Stomach (tissue), 9 donors: ENCODE measurements around the gene LARGE2. TPM values are rescaled to one million over a fixed set of nuclear protein-coding genes. Genes with fewer than 3 reads are reported as not detected.
"Not testable (repeated sequence)": the region's sequence is repeated elsewhere in the genome, so short reads cannot be mapped to it uniquely, and the experiment has no call there.

Experiments
- DNase-seq, 2 donors: peaks; one replicate each; pipeline versions ENCODE4 v3.0.0 to v3.0.0-alpha.2; 2013 to 2019
- H3K27ac ChIP-seq, 5 donors: fragments of 200-600 bp in 4 of 5; sonication (generic) in 4 of 5; one replicate each; pipeline ENCODE4 v1.5.1; 2013 to 2019; ENCODE audit warnings: mild to moderate bottlenecking in 1 of 5, moderate library complexity in 1 of 5
- H3K27me3 ChIP-seq, 3 donors: fragments of 200-600 bp; sonication (generic); one replicate each; pipeline ENCODE4 v1.5.1; 2017 to 2019; ENCODE audit warnings: mixed run types in 1 of 3
- H3K36me3 ChIP-seq, 4 donors: fragments of 200-600 bp; sonication (generic); 1 replicate in 3 of 4; 2 replicates in 1 of 4; pipeline ENCODE4 v1.5.1; 2016 to 2019
- H3K4me1 ChIP-seq, 4 donors: fragments of 200-600 bp; sonication (generic); one replicate each; pipeline ENCODE4 v1.5.1; 2016 to 2019
- H3K4me3 ChIP-seq, 4 donors: fragments of 200-600 bp; sonication (generic) in 3 of 4; one replicate each; pipeline ENCODE4 v1.5.1; 2016 to 2019; ENCODE audit warnings: mild to moderate bottlenecking in 1 of 4
- H3K9me3 ChIP-seq, 4 donors: fragments of 200-600 bp; sonication (generic); one replicate each; pipeline ENCODE4 v1.5.1; 2016 to 2019
- CTCF ChIP-seq, 7 experiments: fragments of 450-650 bp in 4 of 7; fragments of 200-600 bp in 3 of 7; sonication (generic) in 3 of 7; IDR thresholded peaks; one replicate each; pipeline ENCODE4 v1.5.1; 2016 to 2019; ENCODE audit warnings: antibody characterized with exemption in 7 of 7, control low read depth in 2 of 7, mild to moderate bottlenecking in 1 of 7
- EP300 ChIP-seq: sonication (generic); formaldehyde crosslinking; IDR thresholded peaks from one replicate; pipeline ENCODE4 v1.6.1; 2017; ENCODE audit warnings: antibody characterized with exemption
- POLR2A ChIP-seq, 4 donors: fragments of 450-650 bp; IDR thresholded peaks; one replicate each; pipeline ENCODE4 v1.6.1; 2016; ENCODE audit warnings: antibody characterized with exemption in 4 of 4, control low read depth in 2 of 4, mild to moderate bottlenecking in 1 of 4, moderate library complexity in 1 of 4
- POLR2AphosphoS5 ChIP-seq, 3 donors: sonication (generic); formaldehyde crosslinking; IDR thresholded peaks; one replicate each; pipeline ENCODE4 v1.6.1; 2016; ENCODE audit warnings: antibody characterized with exemption in 3 of 3
- WGBS, 5 donors: extraction: QIAGEN DNeasy Blood & Tissue Kit in 3 of 5; methylation state at CpG; one replicate each; pipeline versions ENCODE4 v1.1.5 to v1.1.7; 2013 to 2018; 5-methylcytosine and 5-hydroxymethylcytosine counted together
- intact Hi-C: fragments of 100-400 bp; cut with DNase I; formaldehyde crosslinking; loops from one replicate; pipeline ENCODE4 v1.15.1; 2023; ENCODE audit warnings: low total_unique reads
- polyA plus RNA-seq, 3 donors: library from polyadenylated mRNA; stranded (reverse); fragments of 200-250 nt; gene quantifications; one replicate each; pipeline ENCODE4 v1.2.3, GENCODE V29; 2013
- total RNA-seq, 5 donors: library from RNA; depleted of rRNA; stranded (reverse); fragments of >200 nt; gene quantifications; one replicate each; pipeline versions ENCODE4 v1.1.0 to v1.2.3, GENCODE V29; 2014 to 2016
- donor health status: healthy with polysubstance abuse.
- donor health status: Bipolar disorder and iron deficiency.
- donor health status: healthy.

LARGE2 gene
- total and polyA plus RNA-seq, 8 donors: 4.2 to 45.1 (median 12.5) TPM; not detected in 2

- H3K27me3 ChIP-seq: peaks cover 0 to 69% (median 13%) of the 10 kb centered on the region in 3 donors
- intact Hi-C loops: no loop called here
- no peak overlapping the region for H3K4me3 ChIP-seq
- H3K4me1 ChIP-seq: peaks cover 21 to 36% (median 27%) of the 10 kb centered on the region in 4 donors
- H3K36me3 ChIP-seq: peaks cover 0 to 6% (median 4%) of the 10 kb centered on the region in 4 donors
- H3K27ac ChIP-seq: no peak overlapping the region
- 87 to 98% (median 90%) methylated on average over 5 to 6 of the region's 6 CpGs for WGBS, 5 donors
- no peak for TF ChIP-seq POLR2A (IDR thresholded peaks at IDR 0.05)
- no peaks in the 10 kb centered on the region for H3K9me3 ChIP-seq
- DNase-seq: no peak
Measured at GRCh38 chr11:45897556-45897955, 24.9 kb upstream of the LARGE2 start.

GRCh38 chr11:45899086-45899447 is 23.4 kb upstream of the LARGE2 start:
- intact Hi-C loops: no loop called here
- H3K4me1 ChIP-seq: peaks cover 21 to 36% (median 27%) of the 10 kb centered on the region in 4 donors
- H3K9me3 ChIP-seq: no peaks in the 10 kb centered on the region
- DNase-seq: no peak
- 12 to 21% (median 12%) methylated on average over 3 of the region's 3 CpGs; no CpG with 5 or more reads in 2 of the 5 donors for WGBS, 5 donors
- no peak for TF ChIP-seq EP300
- TF ChIP-seq CTCF (IDR thresholded peaks at IDR 0.05): no peak
- TF ChIP-seq POLR2A (IDR thresholded peaks at IDR 0.05): no peak
- TF ChIP-seq POLR2AphosphoS5 (IDR thresholded peaks at IDR 0.05): no peak
- H3K27me3 ChIP-seq: peaks cover 0 to 60% (median 13%) of the 10 kb centered on the region in 3 donors
- H3K27ac ChIP-seq: peak overlapping the region in 4 of 5 donors; percentile 56 to 82 (median 72)
- peaks cover 0 to 21% (median 18%) of the 10 kb centered on the region in 4 donors for H3K36me3 ChIP-seq
- peak overlapping the region in 3 of 4 donors; percentile 46 to 63 (median 55) for H3K4me3 ChIP-seq

GRCh38 chr11:45899448-45900174 is 22.8 kb upstream of the LARGE2 start:
- Histone ChIP-seq H3K36me3 (peaks cover 0 to 26% (median 23%) of the 10 kb centered on the region in 4 donors), H3K4me3 (peak overlapping the region; percentile 46 to 63 (median 58)), H3K9me3 (no peaks in the 10 kb centered on the region), H3K27ac (peak overlapping the region; percentile 54 to 82 (median 70)), H3K4me1 (peaks cover 21 to 41% (median 27%) of the 10 kb centered on the region in 4 donors), H3K27me3 (peaks cover 0 to 55% (median 13%) of the 10 kb centered on the region in 3 donors)
- 1% methylated on average over 36 to 62 of the region's 62 CpGs for WGBS, 5 donors
- DNase-seq: peak; percentile 79 to 96
- intact Hi-C loops: no loop called here
- TF ChIP-seq POLR2A (IDR thresholded peaks at IDR 0.05): no peak
- peak in 1 of 3 donors; percentile 27 for TF ChIP-seq POLR2AphosphoS5 (IDR thresholded peaks at IDR 0.05)
- no peak for TF ChIP-seq EP300
- no peak for TF ChIP-seq CTCF (IDR thresholded peaks at IDR 0.05)

GRCh38 chr11:45900175-45900800 is 22.2 kb upstream of the LARGE2 start:
- H3K27ac ChIP-seq: peak overlapping the region in 4 of 5 donors; percentile 17 to 82 (median 72)
- peak in 1 of 2 donors; percentile 55 for DNase-seq
- peaks cover 0 to 50% (median 13%) of the 10 kb centered on the region in 3 donors for H3K27me3 ChIP-seq
- intact Hi-C loops, H3K9me3 ChIP-seq: not testable (repeated sequence)
- peaks cover 21 to 41% (median 27%) of the 10 kb centered on the region in 4 donors for H3K4me1 ChIP-seq
- 2 to 12% (median 3%) methylated on average over 14 to 38 of the region's 59 CpGs for WGBS, 5 donors
- H3K36me3 ChIP-seq: peaks cover 0 to 33% (median 26%) of the 10 kb centered on the region in 4 donors
- peak overlapping the region; percentile 46 to 63 (median 58) for H3K4me3 ChIP-seq

- no peak for TF ChIP-seq POLR2A (IDR thresholded peaks at IDR 0.05)
- TF ChIP-seq CTCF (IDR thresholded peaks at IDR 0.05): no peak
- no peak for TF ChIP-seq EP300
- TF ChIP-seq POLR2AphosphoS5 (IDR thresholded peaks at IDR 0.05): no peak
- Histone ChIP-seq H3K4me1 (peaks cover 21 to 48% (median 26%) of the 10 kb centered on the region in 4 donors), H3K9me3 (no peaks in the 10 kb centered on the region), H3K27ac (peak overlapping the region in 3 of 5 donors; percentile 70 to 82 (median 73)), H3K36me3 (peaks cover 0 to 37% (median 26%) of the 10 kb centered on the region in 4 donors), H3K4me3 (peak overlapping the region; percentile 46 to 63 (median 58)), H3K27me3 (peaks cover 0 to 44% (median 13%) of the 10 kb centered on the region in 3 donors)
- intact Hi-C loops: no loop called here
- WGBS, 5 donors: 16 to 20% (median 19%) methylated on average over 8 of the region's 8 CpGs
- DNase-seq: peak in 1 of 2 donors; percentile 55
Measured at GRCh38 chr11:45900916-45901617, 21.4 kb upstream of the LARGE2 start.
